MG63 (cell line): ENCODE measurements around the gene TMEM208. TPM values are rescaled to one million over a fixed set of nuclear protein-coding genes. Genes with fewer than 3 reads are reported as not detected.

Experiments
- DNase-seq: peaks from one replicate; pipeline ENCODE4 v3.0.0-alpha.2; 2020
- H3K27me3 ChIP-seq: fragments of 250-450 bp; sonication (Bioruptor Pico); 2 replicates; pipeline ENCODE4 v1.5.1; 2020; ENCODE audit warnings: mild to moderate bottlenecking, moderate library complexity
- H3K36me3 ChIP-seq: fragments of 250-450 bp; sonication (Bioruptor Pico); 2 replicates; pipeline ENCODE4 v1.5.1; 2020; ENCODE audit warnings: mild to moderate bottlenecking, moderate library complexity
- H3K4me3 ChIP-seq: fragments of 250-450 bp; sonication (Bioruptor Pico); 2 replicates; pipeline ENCODE4 v1.5.1; 2020; ENCODE audit warnings: mild to moderate bottlenecking, moderate library complexity
- H3K9me3 ChIP-seq: fragments of 250-450 bp; sonication (Bioruptor Pico); 2 replicates; pipeline ENCODE4 v1.5.1; 2020; ENCODE audit warnings: mild to moderate bottlenecking, moderate library complexity
- total RNA-seq: library from RNA; depleted of rRNA; stranded (reverse); fragments of >200 nt; shearing (Covaris generic); gene quantifications from 2 replicates; pipeline ENCODE4 v1.2.3, GENCODE V29; 2014; ENCODE audit warnings: low replicate concordance

Gene TMEM208
- total RNA-seq, 1 experiment from 2014 or later: 33.2 TPM

DNA sequence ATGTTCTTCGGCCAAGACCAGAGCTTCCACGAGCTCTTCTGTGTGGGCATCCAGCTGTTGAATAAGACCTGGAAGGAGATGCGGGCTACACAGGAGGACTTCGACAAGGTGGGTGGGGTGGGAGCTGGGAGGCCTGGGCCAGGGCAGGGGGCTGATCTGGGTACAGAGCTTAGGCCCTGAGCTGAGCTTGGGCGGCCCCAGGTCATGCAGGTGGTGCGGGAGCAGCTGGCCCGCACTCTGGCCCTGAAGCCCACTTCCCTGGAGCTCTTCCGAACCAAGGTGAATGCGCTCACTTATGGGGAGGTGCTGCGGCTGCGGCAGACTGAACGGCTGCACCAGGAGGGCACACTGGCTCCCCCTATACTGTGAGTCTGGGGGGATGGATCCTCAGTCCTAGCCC lies 24.5 kb upstream of the TMEM208 start:
- no peak for DNase-seq

DNA sequence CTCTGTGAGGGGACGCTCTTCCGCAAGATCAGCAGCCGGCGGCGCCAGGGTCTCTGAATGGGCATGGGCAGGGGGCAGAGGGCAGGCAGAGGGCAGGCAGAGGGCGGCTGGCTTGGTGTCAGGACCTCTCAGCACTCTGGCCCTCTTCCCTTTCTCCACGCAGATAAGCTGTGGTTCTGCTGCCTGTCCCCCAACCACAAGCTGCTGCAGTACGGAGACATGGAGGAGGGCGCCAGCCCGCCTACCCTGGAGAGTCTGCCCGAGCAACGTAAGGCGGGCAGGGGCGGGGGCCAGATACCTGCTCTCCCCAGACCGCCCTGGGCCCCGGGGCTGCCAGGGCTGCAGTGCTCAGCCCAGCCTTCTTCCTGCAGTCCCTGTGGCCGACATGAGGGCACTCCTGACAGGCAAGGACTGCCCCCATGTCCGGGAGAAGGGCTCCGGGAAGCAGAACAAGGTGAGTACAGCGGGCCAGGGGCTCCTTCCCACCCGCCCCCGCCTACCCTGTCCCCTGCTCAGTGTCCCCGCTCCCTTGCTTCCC lies 23.9 kb upstream of the TMEM208 start:
- H3K27me3 ChIP-seq: no peaks in the 10 kb centered on the region
- DNase-seq: no peak
- H3K4me3 ChIP-seq: no peak overlapping the region
- no peaks in the 10 kb centered on the region; the same call in none of the 2 replicates for H3K36me3 ChIP-seq
- no peaks in the 10 kb centered on the region for H3K9me3 ChIP-seq

More for the DNA sequence above, 24.5 kb upstream of the TMEM208 start:
- Histone ChIP-seq H3K27me3 (no peaks in the 10 kb centered on the region), H3K36me3 (peaks cover under 1% of the 10 kb centered on the region), H3K4me3 (no peak overlapping the region), H3K9me3 (no peaks in the 10 kb centered on the region)

DNA sequence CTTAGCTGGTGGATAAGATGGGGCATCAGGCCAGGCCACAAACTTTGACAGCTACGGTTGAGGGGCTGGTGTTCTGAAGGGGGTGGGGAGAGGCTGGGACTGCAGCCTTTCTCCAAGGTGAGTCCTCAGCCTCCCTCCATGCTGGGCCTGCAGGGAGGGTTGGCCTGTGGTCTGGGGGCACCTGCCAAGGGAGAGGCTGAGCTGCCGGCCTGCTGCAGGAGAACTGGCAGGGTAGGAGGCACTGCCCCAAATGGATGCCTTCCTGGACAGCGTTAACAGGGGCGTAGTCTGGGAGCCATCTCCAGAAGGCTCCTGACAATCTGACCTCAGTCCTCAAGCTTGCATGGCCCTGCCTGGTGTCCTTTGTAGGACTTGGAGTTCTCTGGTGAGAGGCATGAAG lies 22.9 kb upstream of the TMEM208 start:
- Histone ChIP-seq H3K4me3 (no peak overlapping the region), H3K27me3 (no peaks in the 10 kb centered on the region), H3K36me3 (no peaks in the 10 kb centered on the region; the same call in none of the 2 replicates)

DNA sequence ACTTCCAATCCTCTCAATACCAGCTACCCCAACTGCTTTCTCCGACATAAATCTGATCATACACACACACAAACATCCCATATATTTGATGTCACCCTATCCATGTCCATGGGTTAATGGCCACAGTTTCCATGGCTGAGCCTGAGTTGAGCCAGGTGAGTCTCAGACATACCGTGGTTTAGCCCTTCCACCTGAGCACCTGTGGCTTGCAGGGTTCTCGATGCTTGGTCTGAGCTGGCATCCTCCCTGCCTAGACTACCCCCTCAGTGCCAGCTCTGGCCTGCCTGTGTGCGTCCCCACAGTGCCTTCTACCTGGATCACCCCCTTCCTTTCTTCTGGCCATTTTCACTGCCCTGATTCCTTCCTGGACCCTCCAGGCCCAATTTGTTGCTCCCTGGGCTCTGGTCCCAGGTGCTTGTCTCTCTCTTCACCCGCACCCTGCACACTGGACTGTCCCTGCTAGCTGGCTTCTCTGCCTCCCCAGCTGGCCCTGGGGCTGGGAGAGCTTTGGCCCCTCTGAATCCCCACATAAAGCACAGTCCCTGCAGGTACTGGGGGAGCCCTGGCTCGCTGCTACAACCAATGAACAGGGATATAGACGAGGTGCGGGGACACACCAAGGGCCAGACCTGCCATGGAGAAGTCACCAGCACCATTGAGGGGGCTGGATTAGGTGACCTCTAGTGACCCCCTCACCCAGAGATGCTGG lies 20.6 kb upstream of the TMEM208 start:
- no peaks in the 10 kb centered on the region for H3K27me3 ChIP-seq
- H3K9me3 ChIP-seq: no peaks in the 10 kb centered on the region
- no peak overlapping the region for H3K4me3 ChIP-seq
- no peak for DNase-seq
- no peaks in the 10 kb centered on the region; the same call in 1 of the 2 replicates for H3K36me3 ChIP-seq

More for the DNA sequence above, 22.9 kb upstream of the TMEM208 start:
- DNase-seq: no peak
- no peaks in the 10 kb centered on the region for H3K9me3 ChIP-seq

DNA sequence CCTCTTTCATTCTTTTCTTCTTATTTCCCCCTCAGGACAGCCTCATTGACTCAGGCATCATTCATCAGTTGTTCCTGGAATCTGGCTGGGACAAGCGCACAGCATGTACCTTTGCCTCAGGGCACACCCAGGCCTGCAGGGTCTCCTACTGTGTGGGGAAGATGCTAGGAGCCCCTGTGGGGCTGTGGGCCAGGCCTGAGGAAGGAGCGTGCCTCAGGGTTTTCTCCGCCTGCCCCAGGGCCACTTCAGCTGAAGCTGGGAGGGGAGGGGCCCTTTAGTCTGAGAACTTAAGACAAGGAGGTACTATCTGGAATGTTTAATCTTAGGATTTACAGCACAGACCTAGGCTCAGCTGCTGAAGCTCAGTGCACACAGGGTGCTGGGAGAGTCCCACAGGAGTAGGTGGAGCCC lies 20.1 kb upstream of the TMEM208 start:
- H3K4me3 ChIP-seq: no peak overlapping the region
- H3K9me3 ChIP-seq: no peaks in the 10 kb centered on the region
- no peak for DNase-seq
- no peaks in the 10 kb centered on the region for H3K36me3 ChIP-seq
- H3K27me3 ChIP-seq: no peaks in the 10 kb centered on the region

DNA sequence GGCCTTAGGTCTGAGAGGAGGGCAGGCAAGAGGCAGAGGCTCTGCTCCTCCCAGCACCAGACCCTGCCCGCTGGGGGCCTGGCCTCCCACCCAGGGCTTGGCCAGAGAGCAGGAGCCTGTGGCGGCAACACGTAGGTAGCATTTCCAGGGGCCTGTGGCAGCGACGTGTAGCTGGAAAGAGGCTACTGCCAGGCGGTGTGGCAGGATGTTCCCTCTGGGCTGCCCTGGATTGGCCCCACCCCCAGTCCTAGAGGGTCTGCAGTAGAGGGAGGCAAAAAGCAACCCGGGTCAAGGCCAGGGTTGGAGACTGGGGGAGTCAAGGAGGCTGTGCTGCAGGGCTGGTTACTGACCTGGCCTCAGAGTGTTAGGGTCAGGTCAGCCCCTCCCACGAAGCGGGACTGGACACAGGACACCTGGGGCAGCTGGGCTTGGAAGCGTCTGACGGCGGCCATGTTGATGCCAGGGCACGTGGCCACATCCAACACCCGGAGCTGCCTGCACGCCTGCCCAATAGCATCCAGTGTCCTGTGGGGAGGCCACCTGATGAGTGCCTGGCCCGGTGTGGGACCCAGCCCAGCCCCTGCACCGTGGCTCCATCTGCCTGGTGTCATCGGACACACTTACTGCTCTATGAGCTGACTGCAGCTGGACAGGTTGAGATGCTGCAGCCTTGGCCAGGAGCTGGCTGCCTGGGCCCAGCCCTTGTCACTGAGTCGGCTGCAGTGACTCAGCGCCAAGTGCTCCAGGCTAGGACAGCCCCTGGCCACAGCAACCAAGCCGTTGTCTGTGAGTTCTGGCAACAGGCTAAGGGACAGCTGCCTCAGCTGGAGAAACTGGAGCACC lies 19.5 kb upstream of the TMEM208 start:
- no peaks in the 10 kb centered on the region for H3K9me3 ChIP-seq
- H3K27me3 ChIP-seq: no peaks in the 10 kb centered on the region
- H3K36me3 ChIP-seq: no peaks in the 10 kb centered on the region
- DNase-seq: peak; percentile 41
- H3K4me3 ChIP-seq: no peak overlapping the region

DNA sequence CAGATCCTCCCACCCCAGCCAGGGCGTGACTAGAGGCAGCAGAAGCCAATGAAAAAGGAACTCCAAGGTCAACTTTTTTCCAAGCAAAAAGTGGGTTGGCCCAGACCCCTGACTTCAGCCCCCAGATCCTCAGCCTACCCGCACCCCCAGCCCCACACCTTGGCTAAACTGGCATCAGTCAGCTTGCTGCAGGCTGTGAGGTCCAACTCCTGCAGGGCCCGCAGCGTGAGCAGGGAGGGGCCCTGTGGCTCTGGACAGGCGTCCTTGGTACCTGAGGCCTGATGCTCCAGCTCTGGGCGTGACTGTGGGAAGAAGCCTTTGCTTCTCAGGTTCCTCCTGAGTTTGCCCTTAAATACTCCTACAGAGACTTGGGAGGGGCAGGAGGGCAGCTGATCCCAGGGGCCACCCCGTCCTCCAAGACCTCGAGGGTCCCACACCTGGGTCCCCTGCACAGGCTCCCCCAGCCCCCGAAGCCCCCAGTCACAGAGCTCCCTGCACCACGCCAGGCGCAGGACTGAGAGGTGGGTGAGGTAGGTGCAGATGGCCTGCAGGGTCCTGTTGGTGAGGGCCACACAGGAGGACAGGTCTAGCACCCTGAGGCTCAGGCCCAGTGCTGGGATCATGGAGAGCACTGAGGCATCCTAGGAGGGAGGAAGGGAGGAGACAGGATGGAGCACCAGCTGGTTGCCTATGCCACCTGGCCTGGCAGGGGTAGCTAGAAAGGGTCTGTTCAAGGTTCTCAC lies 18.6 kb upstream of the TMEM208 start:
- Histone ChIP-seq H3K27me3 (no peaks in the 10 kb centered on the region), H3K36me3 (no peaks in the 10 kb centered on the region), H3K4me3 (no peak overlapping the region), H3K9me3 (no peaks in the 10 kb centered on the region)
- DNase-seq: no peak

DNA sequence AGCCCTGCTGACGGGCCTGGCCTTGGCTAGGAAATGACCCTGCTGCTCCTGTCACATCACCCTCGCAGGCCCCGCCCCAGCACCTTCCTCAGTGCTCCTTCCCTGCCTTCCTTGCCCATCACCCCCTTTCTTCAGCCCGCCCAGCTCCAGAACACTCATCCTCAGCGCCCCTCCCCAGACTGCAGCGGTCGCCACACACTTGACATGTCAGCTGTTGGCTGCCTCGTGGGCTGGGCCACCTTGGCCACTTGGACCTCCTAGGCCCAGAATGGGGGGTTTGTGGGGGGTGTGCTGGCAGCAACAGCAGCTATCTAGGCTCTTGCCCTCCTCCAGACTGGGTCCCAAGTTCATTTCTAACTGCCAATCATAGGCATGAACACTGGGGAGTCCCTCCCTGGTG lies 17.4 kb upstream of the TMEM208 start:
- no peaks in the 10 kb centered on the region for H3K27me3 ChIP-seq
- DNase-seq: no peak
- H3K4me3 ChIP-seq: no peak overlapping the region
- no peaks in the 10 kb centered on the region for H3K9me3 ChIP-seq
- no peaks in the 10 kb centered on the region for H3K36me3 ChIP-seq

DNA sequence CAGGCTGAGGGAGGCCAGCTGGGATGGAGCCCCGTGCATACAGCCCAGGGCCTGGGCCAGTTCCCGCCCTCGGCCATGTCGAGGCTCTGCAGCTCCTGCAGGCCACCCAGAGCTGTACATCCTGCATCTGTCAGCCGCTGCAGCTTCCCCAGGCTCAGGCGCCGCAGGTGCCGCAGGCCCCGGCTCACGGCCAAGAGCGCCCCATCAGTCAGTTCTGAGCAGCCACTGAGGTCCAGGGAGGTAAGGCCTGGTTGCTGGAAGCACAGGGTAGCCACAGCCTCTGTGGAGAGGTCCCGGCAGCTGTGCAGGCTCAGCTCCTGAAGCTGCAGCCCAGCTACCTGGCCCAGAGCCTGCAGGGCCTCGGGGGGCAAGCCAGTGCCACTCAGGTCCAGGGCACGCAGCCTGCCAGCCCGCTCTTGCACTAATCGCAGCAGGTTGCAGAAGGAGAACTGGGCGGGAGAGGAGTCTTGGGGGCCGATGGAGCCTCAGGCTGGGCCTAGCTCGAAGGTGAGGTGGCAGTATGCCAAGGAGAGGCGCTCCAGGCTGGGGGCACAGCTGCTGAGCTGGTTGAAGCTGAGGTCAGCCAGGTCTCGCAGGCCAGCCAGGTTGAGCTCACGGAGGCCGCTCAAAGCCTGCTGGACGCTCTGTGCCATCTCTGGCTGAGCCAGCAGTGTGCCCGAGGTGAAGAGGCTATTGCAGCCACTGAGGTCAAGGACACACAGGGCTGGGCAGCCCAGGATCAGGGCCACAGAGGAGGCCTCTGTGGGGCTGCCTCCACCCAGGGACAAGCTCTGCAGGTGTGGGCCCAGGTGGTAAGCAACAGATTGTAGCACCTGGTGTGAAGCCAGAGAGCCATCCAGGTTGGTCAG lies 16.6 kb upstream of the TMEM208 start:
- H3K36me3 ChIP-seq: no peaks in the 10 kb centered on the region
- no peak overlapping the region for H3K4me3 ChIP-seq
- H3K27me3 ChIP-seq: no peaks in the 10 kb centered on the region
- no peak for DNase-seq
- no peaks in the 10 kb centered on the region for H3K9me3 ChIP-seq

DNA sequence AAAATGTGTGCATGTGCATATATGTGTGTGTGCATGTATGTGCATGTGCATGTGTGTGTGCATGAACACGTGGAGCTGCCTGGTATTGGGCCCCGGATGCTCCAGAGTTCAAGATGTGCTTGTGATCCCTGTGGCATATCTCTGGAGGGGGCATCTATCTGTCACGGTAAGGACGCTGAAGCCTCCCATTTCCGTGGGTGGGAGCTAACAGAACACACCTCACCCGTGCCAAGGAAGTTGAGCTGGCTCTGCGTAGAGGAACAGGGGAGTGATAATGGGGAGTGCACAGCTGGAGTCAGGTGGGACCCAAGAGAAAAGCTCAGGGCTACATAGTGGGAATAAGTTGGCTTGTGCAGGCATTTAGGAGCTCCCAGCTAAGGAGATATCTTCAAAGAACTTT lies 15.3 kb upstream of the TMEM208 start:
- Histone ChIP-seq H3K4me3 (no peak overlapping the region), H3K27me3 (no peaks in the 10 kb centered on the region), H3K9me3 (no peaks in the 10 kb centered on the region), H3K36me3 (no peaks in the 10 kb centered on the region)
- no peak for DNase-seq

DNA sequence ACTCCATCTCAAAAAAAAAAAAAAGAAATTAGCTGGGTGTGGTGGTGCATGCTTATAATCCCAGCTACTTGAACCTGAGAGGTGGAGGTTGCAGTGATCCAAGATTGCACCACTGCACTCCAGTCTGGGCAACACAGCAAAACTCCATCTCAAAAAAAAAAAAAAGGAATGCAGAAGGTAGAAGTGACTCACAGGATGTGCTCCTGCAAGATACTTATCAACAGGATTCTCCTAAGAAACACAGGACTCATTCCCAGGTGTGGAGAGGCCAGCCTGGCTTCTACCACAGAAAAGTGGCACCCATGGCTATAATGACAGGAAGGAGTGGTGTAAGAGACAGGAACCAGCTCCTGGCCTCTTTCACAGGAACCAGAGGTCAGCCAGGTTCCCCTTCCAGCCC lies 14.2 kb upstream of the TMEM208 start:
- Histone ChIP-seq H3K9me3 (no peaks in the 10 kb centered on the region), H3K36me3 (no peaks in the 10 kb centered on the region), H3K4me3 (no peak overlapping the region), H3K27me3 (no peaks in the 10 kb centered on the region)
- no peak for DNase-seq

DNA sequence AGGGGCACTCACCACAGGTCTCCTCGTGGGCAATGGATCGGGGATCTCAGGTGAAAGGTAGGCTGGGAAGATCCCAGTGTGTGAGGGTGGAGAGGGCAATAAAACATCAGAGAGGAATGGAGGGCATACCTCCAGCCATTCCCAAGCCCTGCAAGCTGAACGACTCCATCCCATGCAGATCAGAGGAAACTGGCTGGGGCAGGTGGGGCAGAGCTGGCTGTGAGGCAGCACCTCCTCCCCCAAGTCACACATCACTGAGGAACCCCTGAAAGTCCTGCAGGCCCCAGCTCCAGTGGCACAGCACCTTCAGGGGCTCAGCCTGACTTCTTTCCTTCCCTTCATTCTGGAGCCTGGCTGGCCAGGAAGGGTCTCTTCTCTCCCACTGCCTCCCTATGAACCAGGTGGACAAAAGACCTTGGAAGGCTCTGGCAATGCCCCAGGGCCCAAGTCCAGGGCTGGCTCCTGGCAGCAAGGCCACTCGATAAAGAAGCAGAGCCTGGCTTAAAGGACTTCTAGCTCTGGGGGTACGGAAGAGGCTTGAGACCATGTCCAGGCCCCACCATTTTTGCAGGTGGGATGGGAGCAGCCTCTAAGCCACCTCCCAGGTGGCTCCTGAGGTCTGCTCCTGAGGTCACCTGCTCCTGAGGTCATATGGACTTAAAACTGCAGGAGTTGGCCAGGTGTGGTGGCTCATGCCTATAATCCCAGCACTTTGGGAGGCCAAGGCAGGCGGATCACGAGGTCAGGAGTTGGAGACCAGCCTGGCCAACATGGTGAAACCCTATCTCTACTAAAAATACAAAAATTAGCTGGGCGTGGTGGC lies 13.5 kb upstream of the TMEM208 start:
- Histone ChIP-seq H3K27me3 (no peaks in the 10 kb centered on the region), H3K36me3 (no peaks in the 10 kb centered on the region), H3K4me3 (no peak overlapping the region), H3K9me3 (no peaks in the 10 kb centered on the region)
- DNase-seq: no peak

DNA sequence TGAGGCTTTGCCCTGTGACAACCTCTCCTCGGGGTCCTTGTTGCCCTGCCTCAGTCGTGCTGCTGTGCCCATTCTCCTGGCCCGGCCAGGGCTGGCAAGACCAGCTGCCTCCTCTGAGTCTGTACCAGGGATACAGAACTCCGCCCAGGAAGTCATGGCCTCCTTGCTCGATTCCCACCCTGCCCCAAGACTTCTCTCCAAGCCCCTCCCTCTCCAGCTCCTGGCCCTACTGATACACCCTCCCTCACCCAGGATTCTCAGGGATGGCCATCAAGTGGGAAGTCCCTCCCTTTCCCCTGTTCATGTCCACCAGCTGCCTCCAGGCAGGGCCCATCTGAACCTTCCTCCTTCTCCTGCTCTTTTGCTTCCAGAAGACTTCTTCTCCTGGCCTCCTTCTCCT lies 11.2 kb upstream of the TMEM208 start:
- DNase-seq: no peak
- H3K36me3 ChIP-seq: no peaks in the 10 kb centered on the region
- H3K4me3 ChIP-seq: no peak overlapping the region
- no peaks in the 10 kb centered on the region for H3K27me3 ChIP-seq
- H3K9me3 ChIP-seq: no peaks in the 10 kb centered on the region

DNA sequence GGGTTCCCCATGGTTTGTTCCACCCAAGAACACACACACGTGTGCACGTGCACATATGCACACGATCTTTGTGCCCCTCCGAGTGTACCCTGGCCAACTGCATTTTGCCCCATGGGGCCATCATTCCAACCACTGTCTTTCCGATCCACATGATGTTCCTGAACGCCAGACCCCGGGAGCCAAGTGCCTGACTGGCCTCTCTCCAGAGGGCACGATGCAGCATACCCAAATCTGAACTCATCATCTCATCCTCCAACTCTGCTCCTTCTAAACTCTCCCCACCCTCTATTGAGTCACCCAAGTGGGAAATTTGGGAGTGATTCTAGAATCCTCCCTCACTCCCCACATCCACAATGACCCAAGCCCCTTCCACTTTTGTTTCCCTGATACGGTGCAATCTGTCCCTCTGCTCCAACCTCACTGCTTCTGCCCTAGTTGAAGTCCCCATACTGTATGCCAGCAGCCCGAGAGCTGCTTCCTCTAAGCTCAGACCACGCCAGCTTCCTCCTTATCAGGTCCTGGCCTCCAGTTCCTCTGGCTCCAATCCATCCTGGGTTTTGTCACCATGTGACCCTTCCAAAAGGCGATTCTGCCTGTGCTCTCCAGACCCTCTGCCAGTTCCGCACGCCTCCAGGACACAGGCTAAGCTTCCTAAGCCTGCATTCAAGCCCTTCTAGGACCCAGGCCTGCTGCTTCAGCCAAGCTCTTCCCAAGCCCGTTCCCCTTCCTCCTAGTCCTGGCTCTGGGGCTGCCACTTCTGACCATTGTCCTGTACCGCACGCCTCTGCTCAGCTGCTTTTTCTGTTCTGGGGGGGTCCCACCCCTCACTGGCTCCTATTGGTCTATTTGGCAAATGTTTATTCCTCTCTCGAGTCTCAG lies 10.1 kb upstream of the TMEM208 start:
- Histone ChIP-seq H3K27me3 (no peaks in the 10 kb centered on the region), H3K9me3 (no peaks in the 10 kb centered on the region), H3K4me3 (no peak overlapping the region), H3K36me3 (no peaks in the 10 kb centered on the region)
- DNase-seq: no peak

DNA sequence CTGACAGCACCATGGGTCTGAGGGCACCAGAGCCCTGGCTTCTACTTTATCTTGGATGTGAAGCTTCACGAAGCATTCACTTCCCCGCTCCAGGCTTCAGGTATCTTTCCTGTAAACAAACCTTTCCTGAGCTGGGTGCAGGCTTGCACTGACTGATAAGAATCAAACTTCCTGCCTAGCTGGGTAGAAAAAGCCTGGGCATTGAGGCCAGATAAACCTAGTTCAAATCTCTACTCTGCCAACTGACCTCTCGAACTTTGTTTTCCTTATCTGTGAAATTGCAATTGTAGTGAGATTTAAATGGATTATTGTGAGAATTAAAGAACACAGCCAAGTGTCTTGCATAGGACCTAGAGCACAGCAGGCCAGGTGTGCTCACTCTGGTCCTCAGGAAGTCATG lies 2.9 kb upstream of the TMEM208 start:
- Histone ChIP-seq H3K36me3 (peaks cover 7% of the 10 kb centered on the region), H3K27me3 (no peaks in the 10 kb centered on the region), H3K4me3 (no peak overlapping the region), H3K9me3 (no peaks in the 10 kb centered on the region)
- DNase-seq: no peak
